Activated CD4-positive, CD25-positive, alpha-beta regulatory T cell treated with anti-CD3 and anti-CD28 coated beads, Interleukin-2, amount 50 U/mL, for 24 hours (primary cell): ENCODE measurements around the gene SULT4A1.

ENCODE experiments used
- ATAC-seq, 2 donors: fragments of 150-1000 bp; cut with Tn5 transposase; one replicate each; pipeline ENCODE4 v1.10.0; 2021; ENCODE audit warnings: mild to moderate bottlenecking in 1 of 2, moderate library complexity in 1 of 2

The SULT4A1 gene

DNA sequence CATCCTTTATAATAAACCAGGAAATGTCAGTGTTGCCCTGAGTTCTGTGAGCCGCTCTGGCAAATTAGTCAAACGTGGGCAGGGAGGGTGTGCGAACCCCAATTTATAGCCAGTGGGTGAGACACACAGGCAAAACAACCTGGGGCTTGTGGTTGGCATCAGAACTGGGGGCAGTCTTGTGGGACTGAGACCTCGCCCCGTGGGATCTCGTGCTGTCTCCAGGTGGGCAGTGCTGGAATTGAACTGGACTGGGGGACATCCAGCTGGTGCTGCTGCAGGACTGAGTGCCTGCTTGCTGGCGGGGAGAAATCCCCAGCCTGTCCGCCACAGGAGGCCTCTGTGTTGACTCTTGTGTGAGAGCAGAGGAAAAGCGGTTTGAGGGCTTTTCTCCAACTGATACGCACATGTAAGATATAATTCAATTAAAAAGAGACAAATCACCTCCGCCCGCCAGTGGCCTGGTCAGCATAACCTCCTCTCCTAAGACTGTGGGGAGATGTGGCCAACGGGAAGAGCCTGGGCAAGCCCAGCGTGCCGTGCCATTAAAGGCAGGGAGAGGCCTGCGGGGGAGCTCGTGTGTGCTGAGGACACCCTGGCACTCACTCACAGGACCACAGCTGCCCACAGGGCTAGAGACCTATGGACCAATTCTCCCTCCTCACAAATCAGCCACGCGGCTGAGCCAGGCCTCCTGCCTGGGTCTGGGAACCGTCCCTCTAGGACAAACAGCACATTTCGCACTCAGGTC is 18.4 kb downstream of the SULT4A1 start:
- no peak for ATAC-seq

DNA sequence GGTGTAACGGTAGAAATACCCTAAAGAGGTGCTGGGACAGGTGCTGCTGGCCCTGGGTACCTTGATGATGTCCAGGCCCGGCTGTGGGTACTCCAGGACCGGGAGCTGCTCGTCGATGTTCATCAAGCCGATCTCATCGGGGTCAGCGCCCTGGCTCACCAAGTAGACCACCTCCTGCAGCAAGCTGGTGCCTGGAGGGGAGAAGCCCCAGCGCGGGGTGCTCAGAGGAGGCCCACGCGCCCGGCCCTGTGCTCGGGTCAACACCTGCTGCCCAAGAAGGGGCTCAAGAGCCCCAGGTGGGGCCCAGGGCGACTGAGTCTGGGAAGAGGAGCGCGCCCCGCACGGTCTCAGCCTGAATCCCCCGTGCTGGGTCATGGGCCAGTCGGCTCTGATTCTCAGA is 20.6 kb downstream of the SULT4A1 start:
- no peak for ATAC-seq

DNA sequence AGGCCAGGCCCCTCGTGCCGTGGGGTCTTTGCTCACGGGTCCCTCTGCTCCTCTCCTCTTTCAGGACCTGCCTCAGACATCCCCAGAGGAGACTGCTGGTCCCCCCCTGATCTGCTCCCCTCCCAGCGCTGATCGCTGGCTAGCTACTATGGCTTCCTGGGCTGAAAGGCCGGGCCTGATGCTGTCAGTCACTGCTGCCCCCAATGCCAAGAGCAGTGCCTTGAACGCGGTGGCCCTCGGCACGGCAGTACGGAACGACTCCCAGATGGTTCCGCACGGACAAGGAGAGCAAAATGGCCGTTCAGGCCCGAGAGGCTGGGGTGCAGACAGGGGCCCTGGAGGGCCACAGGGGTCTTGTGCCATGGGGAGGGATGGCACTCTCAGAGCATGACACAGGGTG is 21.5 kb downstream of the SULT4A1 start:
- ATAC-seq: no peak

DNA sequence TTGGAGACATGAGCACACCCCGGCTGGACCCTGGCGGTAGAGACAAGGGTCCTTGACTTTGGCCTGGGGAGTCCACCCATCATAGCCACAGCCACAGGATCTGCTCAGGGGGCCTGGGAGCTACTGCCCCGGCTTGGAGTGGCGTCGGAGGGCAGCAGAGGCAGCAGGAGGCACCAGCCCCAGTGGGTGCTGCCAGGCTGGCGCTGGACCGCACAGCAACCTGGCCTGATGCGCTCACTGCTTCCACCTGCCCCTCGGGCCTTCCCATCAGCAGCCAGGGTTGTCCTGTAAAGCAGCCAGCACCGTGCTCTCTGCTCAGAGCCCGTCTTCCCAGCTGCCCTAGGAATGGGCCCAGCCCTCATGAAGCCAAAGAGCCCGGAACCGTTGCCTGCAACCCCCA is 21.9 kb downstream of the SULT4A1 start:
- no peak for ATAC-seq

DNA sequence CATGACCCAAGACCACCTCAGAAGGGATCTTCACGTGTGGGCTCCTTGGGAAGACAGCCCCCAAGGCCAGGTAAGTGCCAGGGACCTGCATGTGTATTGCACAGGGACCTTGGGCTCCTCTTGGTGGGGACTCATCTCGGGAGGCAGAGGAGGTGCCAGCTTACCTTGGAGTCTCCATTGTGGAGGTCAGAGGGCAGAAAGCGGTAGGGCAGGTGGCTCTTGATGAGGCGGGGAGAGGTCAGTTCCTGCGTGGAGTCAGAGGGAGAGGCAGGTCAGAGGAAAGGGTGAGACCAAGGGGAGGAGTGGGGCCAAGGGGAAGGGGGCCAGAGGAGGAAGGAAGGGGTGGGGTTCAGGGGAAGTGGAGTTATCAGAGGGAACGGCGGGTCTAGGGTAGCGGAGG is 22.5 kb downstream of the SULT4A1 start:
- no peak for ATAC-seq

DNA sequence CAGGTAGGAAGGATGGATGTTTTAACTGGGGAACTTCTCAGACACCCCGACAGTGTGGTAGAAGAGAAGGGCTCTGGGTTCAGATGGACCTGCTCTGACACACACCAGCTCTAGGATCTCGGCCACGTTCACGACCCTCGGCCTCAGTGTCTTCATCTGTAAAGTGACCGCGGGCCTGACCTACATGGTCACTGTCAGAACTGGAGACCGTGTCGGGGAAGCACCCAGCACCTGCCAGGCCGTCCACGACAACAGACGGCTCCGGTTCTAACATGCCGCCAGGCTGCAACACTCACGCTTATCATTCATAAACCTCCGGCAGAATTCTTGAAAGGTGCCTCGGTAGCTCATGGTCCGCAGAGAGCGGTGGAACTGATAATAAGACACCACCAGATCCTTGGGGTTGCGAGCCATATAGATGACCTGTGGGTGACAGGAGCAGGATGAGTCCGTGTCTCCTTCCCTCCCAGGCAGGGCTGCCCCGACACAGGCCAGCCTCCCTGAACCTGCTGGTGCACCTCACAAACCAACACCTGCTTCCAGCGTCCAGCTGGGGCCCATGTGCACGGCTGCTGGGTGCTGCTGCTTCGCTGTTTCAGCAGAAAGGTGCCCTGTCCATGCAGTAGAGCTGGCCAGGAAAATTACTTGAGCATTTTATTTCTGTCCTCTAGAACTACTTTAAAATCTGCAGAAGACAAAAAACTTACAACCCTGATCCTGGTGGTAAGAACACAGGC is 23.6 kb downstream of the SULT4A1 start:
- ATAC-seq: no peak

DNA sequence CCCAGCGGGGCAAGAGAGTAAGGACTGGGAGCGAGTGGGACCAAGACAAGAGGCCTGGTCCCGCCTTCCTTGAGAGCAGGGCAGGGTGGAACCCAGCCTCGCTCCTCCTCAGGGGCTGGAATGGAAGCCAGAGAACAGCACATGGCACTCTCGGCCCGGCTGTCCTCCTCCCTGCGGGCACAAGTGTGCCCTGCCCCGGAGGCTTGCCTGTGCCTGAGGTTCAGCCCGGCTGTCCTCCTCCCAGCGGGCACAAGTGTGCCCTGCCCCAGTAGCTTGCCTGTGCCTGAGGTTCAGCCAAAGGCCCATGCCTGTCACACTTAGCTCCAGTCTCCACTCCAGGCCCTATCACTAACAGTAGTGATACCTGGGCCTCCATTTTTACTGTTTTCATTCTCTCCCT is 24.2 kb downstream of the SULT4A1 start:
- no peak for ATAC-seq

DNA sequence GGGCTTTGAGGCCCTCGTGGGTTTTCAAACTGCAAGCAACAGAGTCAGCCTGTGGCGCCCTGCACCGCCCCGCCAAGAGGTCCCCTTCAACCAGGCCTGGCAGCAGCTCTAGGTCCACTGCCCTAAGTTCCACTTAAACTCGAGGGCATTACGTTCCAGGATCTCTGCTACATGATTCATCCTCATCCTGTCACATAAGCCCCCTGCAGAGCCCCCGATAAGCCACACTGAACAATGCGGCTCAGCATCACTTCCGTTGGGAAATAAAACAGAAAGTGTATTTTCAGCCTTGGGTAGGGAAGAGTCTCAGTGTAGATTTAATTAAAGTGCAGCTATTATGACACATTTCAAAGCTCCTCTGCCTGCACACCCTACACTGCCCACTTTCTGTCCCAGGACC is 24.6 kb downstream of the SULT4A1 start:
- ATAC-seq: no peak

DNA sequence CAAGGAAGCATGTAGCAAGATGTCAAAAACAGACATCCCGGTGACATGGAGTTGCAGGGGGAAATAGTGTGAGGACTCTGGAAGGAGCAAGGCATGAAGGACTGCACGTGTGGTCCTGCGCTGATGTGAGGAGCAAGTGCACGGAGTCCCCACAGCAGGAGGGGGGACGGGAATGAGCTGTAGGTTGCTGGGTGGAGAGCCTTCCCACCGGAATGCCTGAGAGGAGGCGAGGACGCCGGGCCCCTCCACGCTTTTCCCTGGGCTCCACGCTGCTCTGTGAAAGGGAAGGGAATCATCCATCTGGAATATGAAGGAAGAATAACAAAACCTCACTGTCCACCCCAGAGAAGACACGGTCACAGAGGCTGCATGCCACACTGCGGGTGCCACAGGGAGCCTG is 26.6 kb downstream of the SULT4A1 start:
- ATAC-seq: no peak

DNA sequence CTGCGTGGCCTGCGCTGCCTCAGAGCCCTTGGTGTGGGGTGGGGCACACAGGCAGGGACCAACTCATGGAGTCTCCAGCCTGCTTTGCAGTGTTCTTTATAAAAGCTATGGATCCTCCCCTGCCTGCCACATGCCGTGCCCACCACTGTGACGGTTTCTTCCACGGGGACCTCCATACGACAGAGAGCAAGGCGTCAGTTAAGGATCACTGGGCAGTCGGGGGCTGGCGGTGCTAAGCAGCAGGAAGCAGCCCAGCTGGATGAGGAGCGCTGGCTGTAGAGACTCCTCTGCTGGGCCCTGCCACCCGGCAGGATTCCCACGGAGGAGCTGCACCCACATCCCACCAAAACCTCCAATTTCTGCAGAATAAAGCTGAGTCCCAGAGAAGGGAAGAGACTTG is 27.1 kb downstream of the SULT4A1 start:
- no peak for ATAC-seq

DNA sequence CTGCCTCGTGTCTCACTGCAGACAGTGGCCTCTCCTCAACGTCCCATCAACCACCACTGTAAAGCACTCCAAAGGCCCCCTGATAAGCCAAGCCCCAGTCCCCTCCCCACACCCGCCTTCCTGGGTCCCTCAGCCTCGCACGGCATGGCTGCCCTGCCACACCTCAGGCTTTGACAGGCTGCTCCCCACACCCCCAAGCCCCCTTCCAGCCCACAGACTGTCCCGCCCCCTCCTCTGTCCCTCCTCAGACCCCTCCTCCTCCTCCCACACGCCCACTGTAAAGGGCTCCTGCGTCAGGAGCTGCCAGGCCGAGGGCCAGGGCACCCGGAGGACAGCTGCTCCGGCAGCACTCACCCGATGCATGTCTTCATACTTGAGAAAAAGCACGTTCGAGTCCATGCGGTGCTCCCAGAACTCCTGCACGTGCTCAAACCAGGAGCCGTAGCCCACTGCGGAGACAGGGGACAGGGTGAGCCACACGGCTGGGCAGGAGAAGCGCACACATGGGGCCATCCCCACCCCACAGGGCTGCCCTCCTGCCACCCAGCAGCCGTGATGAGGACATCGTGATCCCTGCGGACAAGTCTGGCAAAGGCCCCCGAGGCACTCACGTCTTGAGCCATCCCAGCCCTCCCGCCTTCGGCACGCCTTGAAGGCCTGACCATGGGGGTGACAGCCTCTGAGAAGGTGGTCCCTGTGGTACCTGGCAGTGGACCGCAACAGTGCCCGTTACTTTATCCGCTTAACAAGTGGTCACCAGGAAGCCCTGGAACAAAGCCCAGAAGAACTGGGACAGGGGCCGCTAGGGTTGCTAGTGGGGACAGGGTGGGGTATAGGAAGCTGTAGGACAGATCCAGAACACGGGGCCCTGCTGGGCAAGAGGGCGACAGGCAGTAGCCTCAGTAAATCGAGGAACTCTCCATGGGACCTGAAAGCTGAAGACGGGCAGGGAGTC is 28.8 kb downstream of the SULT4A1 start:
- no peak for ATAC-seq

DNA sequence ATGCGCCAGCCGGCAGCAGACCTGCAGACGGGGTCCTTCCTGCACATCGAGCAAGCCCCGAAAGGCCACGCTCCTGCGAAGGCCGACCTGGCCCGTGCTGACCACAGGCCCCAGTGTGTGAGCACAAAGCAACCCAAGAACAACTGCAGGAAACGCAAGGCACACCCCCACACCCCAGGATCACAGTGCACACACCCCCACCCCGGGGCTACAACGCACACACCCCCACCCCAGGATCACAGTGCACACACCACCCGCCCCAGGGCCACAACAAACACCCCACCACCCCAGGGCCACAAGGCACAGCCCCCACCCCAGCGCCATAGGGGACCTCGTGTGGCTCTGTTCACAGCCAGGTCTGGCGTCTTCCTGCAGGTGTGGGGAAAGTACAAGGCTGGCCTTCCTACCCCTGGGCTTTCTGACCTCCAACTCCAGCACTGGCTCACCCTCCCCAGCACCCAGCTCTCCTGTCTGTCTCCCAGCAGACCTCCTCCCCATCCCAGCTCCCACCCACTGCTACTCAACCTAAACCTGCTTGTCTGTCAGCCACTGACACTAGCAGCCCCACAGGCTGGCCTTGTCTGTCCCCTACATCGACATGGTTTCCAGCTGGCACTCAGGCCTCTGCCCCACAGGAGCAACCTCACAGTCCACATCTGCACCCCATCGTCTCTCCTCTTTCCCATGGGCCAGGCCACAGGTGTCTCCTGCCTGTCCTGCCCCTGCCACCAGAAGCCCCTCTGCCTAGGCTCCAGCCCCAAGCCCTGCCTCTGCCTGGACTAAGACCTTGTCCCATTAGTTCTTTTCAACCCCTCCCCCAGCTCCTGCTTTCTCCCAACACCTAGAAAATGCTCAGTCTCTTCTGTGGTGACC is 29.7 kb downstream of the SULT4A1 start:
- ATAC-seq: no peak

DNA sequence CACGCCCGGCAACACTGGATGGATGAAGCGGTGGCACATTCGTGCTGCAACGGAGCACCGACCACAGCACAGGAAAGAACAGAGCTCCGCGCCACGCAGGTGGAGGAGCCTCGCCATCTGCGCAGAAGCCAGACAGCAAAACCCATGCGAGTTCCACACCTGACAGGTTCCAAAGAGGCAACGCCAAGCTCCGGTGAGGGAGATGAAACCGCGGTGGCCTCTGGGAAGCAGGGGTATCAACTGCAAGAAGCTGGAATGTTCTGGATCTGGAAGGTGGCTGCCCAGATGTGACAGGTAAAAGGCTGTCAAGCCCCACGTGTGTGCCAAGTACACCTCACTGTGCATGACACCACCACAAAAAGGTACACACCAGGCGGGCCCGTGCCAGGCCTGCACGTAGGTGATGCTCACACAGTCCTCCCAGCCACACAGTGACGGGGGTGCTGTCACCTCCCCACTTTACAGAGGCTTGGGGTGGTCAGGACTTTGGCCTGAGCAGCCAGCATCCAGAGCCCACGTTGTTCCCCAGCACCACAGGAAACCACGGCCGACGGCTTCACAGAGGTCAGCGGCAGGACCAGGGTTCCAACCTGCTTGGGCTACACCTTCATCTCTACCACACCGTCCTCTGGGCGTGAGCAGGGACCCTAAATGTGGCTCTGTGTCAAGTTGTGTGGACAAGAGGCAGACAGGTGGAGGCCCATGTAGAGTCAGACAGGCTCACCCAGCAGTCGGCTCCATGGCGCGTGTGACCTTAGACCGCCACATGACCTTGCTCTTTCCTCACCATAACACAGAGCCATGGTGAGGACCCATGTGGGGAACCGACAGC is 30.5 kb downstream of the SULT4A1 start:
- ATAC-seq: no peak

DNA sequence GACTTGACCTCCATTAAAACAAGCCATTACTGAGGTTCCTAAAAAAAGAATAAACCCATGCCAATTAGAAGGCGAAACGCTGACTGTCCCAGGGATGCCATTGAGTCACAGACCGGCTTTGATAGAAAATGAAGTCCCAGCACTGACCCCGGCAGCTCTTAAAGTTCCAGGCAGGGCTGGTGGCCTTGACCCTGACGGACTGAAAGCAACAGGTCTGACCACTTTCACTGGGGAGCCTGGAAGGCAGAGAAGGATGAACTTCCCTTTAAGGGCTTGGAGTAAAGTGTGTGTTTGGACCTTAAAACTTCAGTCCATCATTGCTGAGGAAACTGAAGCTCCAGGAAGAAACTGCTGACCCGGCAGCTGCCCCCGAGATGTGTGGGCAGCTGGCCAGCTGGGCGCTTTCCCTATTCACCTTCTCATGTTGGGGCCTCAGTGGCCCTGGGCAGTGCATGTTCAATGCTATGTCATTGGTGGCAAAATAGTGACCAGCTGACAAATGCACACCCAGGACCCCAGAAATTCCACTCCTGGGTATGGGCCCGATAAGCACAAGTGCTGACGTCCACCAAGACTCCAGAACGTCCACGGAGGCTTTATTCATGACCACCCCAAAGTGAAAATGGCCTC is 31.3 kb downstream of the SULT4A1 start:
- no peak for ATAC-seq

DNA sequence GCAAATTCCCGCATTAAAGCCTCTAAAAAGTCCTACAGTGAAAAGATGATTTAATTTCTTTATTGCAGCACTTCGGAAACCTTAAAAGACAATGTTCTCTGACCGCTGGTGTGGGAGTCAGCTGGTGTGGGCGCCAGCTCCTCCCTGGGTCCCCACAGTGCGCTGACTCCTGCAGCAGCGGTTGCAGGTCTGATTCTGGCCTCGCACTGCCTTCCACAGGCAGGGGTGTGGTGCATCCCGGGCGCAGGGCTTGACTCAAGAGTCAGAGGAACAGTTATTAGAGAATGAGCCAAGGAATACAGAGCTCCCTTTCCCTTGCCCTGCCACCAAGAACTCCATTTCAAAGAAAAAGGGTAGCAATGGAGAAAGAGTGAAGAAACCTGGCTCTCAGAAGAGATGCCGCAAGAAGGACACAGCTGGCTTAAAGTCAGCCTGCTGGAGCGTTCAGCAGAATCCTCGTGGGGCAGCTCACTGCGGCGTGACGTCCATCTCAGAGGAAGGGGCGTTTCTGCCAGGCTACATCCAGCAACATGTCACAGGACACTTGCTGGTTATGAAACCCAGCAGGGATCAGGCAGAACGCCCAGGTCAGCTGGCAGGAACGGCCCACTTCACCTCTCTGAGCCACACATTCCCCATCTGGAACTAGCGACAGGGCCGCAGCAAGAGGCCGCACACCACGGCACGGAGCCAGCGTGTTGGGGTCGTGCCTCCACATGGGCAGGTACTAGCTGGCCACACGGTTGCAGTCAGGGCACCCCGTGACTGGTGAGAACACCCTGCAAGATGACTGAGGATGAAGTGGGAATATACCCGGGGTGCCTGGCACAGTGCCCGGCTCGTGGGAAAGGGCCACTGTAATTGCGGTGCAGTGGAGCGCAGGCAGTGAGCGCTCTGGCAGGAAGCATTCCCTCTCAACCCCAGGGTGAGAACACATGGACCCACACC is 32.1 kb downstream of the SULT4A1 start:
- no peak for ATAC-seq

DNA sequence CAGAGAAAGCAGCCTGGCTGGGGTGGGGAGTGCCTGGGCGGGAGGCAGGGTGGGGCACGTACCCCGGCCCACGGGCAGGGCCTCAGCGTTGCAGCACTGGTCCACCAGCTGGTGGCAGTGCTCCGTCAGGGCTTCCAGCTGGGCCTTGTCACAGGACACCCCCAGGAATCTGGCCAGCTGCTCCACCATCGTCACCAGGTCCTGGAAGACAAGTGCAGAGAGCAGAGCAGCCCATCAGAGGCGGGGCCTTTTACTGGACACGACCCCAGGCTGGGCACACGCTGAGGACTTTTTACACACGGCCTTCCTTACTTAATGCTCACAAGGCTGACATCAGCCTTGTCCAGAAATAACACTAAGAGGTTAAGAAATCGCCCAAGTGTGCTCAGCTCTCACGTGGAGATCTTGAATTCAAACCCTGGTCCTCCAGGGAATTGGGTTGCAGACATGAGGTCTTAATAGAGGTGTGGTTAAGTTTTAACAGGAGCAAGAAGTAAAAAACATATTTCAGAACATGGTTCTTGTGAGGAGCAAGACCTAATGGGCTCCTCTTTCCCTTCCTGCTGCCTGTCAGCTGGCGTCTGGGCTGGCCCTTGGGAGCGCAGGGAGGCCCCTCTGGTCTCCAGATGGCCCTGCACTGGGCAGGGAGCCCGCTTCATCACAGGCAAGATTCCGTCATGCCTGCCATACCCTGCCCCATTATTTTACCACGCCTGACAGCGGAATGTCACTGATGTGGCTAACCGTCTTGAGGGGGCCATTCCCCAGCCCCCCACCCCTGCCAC is 33.1 kb downstream of the SULT4A1 start:
- ATAC-seq: no peak

DNA sequence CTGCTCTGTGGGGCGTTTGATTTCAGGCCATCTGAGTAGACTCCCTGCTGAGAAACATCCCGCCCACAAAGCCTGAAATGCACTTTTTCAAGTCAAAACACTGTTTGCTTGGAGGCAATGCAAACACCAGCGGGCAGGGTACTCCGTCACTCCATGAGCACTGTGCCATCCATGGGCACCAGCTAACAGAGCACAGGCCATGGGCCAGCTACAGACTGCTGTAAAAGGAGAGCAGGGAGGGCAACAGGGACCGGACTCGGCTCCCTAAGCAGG is 33.7 kb downstream of the SULT4A1 start:
- ATAC-seq: no peak

DNA sequence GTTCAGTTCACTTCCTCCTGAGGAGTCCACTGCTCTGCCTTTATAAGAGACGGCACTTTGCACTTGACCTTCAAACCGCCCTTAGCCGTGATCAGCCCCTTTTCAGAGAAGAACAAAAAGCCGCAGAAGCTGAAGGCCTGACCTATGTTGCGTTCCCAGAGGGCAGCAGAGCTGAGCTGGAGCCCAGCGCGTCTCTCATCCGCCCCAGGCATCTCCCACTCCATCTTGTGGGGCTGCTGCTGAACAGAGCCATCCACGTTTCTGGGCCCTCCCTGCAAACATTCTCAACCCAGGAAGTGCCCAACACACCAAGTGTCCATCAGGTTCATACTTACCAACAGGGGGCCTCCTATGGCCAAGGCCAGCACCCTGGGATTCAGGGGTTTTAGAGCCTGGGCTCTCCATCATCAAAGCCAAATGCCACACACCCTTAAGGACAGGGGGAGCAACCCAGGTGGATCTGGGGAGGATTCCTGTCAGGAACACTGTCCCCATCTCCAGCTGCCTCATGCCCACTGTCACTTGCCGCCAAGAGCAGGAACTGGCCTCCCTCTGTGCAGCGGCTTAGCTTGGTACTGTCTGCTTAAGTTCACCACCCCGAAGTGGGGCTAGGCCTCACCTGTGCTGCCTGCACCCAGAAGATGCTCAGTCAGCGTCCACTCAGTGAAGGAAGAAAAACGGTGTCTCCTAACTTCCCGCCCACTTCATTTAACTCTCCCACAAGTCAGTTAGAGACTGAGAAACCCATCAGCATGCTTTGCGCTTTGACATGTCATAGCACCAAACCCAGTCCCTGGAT is 34.2 kb downstream of the SULT4A1 start:
- ATAC-seq: no peak
